GM20431 (cell line): ENCODE results near the gene PRSS27.

Experiments used
- in situ Hi-C: fragments of 300-500 bp; cut with MseI, MboI; formaldehyde crosslinking; loops from one replicate; pipeline ENCODE4 v1.15.0; 2020; ENCODE audit warnings: low sequenced_read_pairs; ENCODE audit not compliant: unreplicated experiment

The PRSS27 gene

DNA sequence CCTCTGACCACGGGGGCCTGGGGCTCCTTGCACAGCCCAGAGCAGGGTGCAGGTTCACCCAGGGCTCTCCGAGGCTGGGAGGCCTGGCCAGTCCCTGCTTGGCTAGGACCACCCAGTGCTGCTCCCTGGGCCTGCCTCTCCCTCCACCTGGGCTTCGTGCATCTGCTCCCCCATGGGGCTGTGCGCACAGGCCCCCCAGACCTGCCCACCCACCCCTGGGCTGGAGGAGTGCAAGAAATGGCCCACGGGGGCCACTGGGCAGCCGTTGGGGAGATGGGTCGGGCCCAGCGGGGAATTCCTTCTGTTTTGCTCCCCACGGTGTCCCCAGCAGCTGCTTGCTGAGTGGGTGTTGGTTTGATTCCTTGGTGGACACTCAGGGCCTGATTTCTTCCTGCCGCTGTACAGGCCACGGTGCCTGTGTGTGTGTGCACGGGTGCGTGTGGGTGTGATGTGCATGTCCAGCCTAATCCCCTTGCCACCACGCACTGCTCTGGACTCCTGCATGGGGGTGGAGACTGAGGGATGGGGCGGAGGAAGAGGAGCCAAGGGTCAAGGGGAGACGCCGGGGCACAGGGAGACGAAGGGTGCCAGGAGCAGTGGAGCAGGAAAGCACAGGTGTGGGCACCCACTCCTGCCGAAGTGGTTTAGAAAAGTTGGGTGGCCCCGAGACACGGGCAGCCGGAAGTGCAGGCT is 8.5 kb downstream of the PRSS27 start:
- in situ Hi-C loops, result no loop called here

DNA sequence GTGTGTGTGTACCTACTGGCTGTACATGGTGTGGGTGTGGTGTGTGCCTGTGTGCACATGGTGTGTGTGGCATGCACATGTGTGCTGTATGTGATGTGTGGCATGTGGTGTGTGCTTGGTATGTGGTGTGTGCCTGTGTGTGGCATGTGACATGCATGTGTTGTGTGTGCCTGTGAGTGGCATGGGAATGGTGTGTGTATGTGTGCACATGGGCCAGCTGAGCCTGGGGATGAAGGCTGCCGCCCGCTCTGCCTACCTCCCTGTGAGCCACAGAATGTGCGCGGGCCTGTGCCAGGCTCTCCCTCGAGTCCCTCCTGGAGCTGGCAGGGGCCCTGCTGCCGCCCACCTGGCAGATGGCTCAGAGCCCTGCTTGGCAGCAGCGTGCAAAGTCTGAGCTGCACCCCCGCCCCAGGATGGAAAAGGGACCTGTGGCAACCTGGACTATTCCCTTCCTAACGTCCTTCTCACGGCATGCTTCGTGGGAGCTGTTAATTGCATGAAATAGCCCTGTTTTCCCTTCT is 9.3 kb downstream of the PRSS27 start:
- in situ Hi-C loops, result no loop called here

DNA sequence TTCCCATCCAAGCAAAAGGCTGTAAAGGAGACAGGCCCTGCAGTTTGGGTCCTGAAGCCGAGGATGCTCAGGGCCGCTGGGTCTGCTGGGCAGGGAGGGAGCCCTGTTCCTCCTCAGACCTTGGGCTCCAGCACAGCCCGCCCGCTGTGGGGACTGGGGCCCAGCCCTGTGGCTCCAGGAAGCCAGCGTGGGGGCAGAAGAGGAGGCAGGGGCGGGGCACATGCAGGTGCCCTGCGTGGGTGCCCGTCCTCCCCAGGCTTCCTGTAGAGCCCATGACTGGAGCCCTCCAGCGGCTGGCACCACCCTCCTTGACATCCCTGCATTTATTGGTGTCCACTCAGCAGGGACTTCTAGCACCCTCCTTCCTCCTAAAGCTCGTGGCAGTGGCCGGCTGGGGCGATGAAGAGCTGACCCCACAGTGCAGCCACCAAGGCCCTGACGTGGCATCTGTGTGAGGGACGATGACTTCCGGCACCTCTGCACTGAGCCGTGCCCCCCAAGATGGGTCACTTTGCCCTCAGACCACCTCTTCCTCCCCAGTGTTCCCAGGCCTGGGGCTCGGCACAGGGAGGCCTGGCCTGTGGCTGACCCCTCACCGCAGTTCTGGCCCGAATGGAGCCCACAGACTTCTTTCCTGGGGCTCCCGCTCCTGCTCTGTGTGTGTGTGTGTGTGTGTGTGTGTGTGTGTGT is 9.9 kb downstream of the PRSS27 start:
- in situ Hi-C loops, result no loop called here

DNA sequence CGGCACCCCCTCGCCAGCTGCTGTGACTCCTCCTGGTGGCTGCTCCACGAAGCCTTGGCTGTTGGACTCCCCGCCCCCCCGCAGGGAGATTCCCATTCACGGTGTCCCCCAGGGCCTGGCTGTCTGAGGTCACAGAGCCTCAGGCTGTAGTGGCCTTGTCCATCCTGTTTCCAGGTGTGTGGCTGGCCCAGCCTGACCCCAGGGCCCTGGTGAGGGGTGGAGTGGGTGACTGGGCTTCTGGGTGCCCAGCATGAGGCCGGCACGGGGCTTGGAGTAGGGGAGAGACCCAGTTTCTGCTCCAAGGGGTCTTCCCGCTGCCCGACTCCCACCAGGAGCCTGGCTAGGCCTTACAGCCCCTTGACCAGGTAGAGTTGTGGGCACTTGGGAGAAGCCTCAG is 10.4 kb downstream of the PRSS27 start:
- in situ Hi-C loops, result no loop called here

DNA sequence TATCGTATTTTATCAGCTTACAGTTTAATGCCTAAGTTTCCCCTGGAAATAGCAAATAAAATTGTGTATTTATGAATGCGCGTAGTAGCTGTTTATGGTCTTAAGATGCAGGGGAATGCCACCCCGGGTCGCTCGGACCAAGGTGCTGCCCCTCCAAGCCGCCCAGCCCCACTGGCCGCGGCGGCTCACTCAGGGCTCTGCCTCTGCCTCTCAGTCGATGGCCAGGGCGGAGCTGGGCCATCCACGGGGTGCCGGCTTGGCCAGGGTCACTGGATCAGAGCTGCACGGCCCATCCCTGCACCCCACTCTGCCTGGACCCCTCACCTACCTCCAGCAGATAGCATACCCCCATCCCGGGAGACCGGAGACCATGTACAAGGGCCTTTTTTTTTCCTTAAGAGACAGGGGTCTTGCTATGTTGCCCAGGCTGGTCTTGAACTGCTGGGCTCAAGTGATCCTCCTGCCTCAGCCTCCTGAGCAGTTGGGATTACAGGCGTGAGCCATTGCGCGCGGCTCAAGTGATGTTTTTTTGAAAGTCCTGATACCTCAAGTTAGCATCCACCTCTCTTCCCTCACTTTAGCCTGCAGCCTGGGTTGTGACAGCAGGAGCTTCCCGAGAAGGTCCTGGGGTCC is 11.0 kb downstream of the PRSS27 start:
- in situ Hi-C loops, result no loop called here

DNA sequence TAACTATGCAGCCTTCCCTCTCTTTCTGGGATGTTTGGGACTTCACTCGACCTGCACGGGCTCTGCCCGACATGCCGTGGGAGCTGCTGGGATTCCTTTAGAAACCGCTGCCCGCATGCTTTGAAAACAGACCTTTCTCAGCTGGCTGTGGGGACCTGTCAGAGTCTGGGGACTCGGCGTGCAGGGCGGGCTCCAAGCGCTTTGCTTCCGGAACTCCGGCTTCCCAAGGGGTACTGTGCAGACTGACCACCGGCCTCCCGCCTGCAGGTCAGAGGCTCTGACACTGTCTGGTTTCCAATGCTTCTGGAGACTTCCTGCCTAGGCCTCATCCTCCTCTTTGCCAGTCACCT is 11.8 kb downstream of the PRSS27 start:
- in situ Hi-C loops, result no loop called here

DNA sequence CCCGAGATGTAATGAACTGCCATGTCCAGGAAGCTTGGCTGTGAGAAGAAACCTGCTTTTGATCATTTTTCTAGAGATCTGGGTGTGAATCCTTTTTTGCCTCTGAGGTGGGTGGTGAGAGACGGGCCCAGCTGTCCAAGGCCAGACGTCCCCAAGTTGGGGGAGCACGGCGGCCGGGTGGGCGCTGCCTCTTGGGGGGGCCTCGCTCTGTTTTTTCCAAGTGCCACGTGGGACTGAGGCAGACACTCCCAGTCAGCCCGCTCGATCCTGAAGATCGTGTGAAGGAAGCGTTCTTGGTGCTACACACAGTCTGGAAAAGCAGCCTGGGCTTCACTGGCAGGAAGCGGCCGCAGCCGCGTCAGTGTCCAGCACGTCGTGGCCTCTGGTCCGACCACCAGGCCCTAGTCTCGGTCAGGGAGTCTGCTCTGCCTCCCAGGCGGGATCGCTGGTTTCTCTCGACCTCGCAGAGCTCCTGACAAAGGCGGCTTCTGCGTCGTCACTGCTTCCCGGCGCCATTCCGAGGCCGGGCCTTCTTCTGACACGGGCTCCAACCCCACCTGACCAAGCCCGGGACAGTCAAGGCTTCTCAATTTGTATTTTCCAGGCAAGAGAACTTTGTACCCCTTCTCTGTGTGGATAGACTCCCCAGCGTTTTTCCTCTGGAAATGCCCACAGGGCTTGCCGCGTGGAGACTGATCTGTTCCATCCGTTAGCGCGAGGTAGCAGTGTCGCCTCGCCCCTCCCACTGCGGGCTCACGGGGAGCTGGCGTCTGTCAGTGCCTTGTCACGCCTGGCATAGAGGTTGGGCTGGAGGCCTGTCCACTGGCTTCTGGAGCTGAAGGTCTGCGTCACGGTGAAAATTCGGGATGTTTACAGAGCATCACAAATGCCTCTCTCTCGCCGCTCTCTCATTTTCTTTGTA is 12.4 kb downstream of the PRSS27 start:
- in situ Hi-C loops, result no loop called here

DNA sequence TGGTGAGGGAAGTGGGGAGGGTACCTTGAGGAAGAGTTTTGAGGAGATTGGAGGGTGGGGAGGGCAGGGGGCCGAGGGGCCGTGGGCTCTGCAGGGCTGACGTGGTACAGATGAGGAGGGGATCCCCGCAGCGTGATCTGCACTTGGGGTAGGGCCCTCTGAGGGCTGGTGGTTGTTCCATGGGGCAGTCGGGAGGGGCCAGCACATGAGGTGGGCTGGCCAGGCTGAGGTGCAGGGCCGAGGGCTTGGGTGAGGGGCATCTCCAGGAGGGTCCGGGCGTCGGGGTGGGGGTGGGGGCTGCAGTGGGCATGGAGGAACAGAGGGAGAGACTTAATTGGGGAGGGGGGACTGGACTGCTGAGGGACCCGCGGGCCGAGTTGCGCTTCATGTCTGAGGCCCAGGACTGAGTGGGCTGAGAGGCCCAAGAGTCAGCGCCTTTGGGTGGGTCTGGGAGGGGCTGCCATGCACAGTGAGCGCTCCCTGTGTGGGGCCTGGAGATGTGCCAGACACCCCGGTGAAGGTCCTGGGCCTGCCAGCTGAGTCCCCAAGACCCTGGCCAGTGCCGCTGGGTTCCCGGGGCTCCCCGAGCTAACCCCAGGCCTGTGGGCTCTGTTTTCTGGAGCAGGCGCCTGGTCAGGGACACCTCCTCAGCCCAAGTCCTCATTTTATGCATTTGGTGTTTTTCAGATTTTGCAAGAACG is 13.3 kb downstream of the PRSS27 start:
- in situ Hi-C loops, result no loop called here

DNA sequence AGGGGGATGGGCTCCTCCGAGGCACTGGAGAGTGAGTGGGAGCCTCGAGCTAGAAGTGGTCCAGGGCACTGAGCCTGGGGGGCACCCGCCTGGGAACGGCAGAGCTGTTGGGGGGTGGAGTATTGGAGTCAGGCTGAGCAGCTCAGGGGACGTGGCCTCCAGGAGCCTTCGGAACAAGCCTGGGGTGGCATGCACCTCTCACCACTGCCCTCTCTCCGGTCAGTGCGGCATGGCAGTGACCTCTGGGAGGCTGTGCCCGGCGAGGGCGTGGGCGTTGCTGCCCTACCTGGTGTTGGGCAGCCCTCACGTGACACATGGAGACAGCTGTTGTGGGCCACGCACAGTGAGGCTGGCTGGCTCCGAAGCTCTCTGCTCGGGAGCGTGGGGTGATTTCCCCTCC is 13.9 kb downstream of the PRSS27 start:
- in situ Hi-C loops, result no loop called here

DNA sequence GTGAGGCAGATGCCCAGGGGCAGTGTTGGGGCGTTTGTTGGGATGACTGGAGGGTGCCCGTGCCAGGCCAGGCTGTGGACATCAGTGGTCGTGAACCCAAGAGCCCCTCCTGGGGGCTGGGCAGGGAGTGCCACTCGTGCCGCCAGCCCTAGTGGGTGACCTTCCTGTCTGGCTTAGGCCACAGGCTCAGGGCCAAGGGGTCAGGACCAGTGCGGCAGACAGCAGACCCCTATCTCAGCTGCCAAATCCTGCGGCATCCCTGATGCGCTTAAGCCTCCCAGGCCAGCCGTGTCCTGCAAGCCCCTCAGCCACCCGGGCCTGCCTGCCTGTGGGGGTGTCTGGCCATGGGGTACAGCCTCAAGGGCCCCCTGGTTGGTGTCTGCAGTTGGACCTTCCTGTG is 14.7 kb downstream of the PRSS27 start:
- in situ Hi-C loops, result no loop called here

DNA sequence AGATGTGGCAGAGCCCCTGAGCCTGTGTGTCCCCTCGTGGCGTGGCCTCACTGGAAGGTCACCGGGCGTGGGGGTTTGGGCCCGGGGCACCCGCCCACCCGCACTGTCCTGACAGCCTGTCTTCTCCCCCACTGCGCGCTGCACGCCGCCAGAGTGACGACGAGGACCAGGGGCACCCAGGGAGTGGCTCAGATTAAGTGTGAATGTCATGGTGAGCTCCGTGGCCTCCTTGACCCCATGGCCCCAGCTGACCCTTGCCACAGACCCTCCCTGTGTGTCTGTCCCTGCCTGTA is 15.1 kb downstream of the PRSS27 start:
- in situ Hi-C loops, result no loop called here

DNA sequence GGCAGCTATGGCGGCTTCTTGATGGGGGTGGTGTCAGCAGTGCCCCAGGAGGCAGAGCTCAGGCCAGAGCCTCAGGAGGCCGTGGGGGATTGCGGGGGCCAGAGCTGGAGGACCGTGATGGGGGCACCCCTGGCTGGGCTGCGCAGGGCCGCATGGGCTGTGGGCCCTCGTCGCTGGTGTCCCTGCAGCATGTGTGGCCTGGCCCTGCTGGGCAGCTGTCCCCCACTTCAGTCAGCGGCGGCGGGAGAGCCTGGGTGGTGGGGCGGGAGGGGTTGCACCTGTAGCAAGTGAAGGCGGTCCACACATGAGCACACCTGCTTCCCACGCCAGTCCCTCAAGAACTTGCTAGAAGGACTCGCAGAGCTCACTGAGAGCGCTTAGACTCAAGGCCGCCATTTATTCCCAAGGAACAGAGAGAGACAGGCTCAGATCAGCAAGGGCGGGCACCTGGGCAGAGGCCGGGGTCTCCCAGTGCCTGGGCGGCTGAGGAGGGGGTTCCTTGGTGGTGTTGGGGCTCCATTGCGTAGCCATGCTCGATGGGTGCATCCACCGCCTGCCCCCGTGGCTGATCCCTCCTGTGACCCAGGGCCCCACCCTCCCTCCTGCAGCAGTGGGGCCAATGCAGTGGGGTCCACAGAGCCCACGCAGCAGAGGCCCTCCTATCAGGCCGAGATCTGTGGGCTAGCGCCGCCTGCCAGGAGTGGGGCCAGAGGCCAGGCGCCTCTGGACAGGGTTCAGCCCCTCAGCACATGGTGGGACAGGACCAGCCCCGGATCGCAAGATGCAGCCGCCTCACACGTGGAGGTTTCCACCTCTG is 15.7 kb downstream of the PRSS27 start:
- in situ Hi-C loops, result no loop called here

DNA sequence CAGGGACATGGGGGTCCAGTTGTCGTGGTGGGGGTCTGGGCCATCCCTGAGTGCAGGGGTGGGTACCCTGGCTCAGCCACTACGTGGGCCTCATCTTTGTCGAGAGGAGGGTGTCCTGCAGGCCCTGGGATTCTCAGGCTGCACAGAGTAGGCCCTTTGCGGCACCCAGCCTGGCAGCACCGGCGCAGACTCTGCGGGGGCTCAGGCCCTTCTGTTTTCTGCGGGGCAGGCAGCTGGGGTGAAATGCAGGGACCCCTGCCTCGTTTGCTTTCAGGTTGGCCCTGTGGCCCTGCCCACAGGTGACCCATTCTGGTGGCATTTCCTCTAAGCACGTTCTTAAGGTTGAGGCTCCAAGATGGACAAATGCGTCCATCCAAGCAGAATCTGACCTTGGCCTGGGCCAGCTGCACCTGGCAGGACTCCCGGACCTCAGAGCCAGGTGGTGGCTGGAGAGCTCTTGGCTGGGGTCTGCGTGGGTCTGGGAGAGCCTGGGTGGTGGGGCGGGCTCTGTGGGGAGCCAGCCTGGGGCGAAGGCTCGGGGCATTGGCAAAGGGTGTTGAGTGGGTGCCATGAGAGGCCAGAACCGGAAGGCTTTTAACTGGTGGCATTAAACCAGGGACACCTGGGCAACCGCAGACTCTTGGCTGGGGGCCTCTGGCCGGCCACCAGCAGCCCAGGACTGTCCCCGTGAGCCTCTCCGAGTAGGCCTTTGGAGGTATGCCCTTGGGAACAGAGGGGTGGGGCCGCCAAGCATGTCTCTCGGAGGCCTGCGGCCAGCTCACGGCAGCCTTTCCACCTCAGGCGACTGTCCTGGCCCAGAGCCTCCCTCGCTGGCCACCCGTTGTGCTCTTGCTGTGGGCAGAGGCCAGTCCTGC is 16.9 kb downstream of the PRSS27 start:
- in situ Hi-C loops, result no loop called here

DNA sequence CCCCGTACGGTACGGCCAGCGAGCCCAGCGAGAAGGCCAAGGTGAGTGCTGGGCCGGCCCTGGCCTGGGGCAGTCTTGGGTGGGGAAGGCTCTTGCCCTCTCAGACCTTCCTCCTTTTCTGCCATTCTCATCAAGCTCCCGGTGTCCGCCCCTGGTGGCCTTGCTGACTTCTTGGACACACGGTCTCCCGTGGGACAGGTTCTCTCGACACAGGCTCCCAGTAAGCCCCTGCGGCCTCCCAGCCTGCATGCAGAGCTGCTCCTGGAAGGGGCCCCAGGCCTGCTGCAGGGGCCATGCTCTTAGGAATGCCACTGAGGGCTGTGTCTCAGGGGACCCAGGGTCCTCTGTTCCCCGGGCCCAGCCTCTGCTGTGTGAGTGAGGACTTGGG is 17.6 kb downstream of the PRSS27 start:
- in situ Hi-C loops, result no loop called here

DNA sequence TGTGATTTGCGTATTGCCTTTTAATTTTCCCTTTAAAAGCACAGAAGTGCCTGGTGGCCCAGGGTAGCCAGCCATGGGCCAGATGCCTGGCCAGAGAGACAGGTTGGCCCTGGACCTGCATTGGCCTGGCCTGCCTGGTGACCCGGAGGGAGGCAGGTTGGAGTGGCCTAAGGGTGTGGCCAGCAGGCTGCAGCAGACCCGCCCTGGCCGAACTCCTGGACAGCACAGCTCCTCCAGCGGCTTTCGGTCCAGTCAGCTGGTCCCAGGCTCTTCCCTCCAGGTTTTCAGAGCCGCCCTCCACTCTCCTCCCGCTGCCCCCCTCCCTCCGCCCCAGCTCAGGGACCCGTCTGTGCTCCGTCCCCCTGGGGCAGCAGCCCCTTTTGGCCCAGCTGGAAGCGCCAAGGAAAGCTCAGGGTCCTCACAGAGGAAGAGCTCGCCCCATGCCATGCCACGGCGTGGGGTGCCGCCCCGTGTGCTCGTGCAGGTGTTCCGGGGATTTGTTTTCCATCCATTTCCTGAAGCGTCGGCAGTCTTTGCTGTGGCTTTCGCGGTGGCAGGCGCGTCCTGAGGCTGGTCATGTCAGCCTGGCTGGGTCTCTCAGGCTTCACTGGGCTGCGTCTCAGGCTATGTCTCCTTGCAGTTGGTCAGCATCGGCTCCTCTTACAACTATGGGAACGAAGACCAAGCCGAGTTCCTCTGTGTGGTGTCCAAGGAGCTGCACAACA is 18.1 kb downstream of the PRSS27 start:
- in situ Hi-C loops, result no loop called here

DNA sequence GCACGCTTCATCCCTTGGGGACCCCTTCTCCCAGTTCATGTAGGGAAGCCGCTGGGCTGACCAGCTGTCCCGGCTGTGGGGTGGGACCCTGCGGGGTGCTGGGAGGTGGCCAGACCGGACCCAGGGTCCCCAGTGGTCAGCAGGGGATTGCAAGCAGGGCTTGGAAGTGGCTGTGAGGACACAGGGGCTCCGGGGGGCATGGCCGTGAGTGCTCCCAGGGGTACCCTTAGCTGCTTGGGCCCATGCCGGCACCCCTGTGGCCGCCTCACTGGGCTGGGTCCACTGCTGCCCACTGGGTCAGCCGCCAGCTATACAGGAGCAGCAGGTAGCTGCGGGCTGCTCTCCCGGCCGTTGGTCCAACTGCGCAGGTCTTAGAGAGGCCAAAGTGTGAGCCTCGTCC is 18.8 kb downstream of the PRSS27 start:
- in situ Hi-C loops, result no loop called here

DNA sequence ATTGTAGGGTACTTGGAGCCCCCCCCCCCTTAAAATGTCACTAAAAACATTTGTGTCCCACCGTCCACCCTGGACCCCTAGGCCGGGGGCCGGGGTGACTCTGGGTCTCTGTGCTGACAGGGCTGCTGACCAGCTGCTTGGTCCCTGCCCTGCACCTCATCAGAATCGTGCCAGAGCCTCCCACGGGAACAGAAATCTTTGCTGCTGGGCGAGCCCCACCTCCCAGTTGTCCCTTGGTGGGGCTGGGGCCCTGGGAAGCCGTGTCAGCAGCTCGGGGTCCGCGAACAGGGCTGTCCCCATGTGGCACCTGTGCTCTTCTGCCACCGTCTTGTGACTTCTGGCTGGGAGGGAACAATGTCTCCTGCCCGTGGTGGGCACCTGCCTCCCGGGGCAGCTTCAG is 19.2 kb downstream of the PRSS27 start:
- in situ Hi-C loops, result no loop called here
